GM19351 (cell line): Measurements from ENCODE around the gene FBXW7.
A peak's percentile ranks its signal among the peaks of the same experiment; 100 is the strongest.

ENCODE experiments used
- ATAC-seq: cut with Tn5 transposase; IDR thresholded peaks from one replicate; pipeline ENCODE4 v1.9.1; 2021; ENCODE audit warnings: mild to moderate bottlenecking, moderate library complexity; ENCODE audit not compliant: unreplicated experiment

FBXW7 gene, protein sequence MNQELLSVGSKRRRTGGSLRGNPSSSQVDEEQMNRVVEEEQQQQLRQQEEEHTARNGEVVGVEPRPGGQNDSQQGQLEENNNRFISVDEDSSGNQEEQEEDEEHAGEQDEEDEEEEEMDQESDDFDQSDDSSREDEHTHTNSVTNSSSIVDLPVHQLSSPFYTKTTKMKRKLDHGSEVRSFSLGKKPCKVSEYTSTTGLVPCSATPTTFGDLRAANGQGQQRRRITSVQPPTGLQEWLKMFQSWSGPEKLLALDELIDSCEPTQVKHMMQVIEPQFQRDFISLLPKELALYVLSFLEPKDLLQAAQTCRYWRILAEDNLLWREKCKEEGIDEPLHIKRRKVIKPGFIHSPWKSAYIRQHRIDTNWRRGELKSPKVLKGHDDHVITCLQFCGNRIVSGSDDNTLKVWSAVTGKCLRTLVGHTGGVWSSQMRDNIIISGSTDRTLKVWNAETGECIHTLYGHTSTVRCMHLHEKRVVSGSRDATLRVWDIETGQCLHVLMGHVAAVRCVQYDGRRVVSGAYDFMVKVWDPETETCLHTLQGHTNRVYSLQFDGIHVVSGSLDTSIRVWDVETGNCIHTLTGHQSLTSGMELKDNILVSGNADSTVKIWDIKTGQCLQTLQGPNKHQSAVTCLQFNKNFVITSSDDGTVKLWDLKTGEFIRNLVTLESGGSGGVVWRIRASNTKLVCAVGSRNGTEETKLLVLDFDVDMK

DNA sequence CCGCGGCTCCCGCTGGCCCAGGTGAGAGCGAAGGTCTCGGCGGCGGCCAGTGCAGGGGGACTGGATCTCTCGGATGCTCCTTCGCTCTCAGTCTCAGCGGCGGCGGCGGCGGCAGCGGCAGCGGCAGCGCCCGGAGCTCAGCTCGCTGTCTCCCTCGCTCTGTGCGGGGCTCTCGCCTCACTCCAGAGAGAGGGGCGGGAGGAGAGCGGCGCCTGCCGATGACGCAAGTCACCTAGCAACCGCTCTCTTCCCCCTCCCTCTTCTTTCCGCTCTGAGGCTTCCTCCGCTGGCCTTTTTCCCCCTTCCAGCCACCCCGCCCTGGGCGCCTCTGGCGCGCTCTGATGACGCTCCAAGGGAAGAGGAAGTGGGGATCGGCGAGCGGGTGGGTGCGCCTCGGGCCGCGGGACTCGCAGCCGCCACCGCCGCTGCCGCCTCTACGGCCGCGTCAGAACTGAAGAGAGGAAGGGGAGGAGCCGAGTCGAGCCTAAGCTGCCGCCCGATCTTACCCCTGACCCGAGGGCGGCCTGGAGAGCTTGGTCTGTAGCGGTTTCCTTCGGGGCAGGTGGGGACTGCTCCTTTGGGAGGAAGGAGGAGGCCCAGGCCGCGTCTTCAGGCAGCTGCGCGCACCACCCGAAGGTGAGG, at the start of gene FBXW7:
TSS of gene FBXW7 (minus strand) at position 190 of the 642 bp plus-strand sequence. CDS start 124,289 bp downstream, outside the sequence.
- ATAC-seq: peak; percentile 79

DNA sequence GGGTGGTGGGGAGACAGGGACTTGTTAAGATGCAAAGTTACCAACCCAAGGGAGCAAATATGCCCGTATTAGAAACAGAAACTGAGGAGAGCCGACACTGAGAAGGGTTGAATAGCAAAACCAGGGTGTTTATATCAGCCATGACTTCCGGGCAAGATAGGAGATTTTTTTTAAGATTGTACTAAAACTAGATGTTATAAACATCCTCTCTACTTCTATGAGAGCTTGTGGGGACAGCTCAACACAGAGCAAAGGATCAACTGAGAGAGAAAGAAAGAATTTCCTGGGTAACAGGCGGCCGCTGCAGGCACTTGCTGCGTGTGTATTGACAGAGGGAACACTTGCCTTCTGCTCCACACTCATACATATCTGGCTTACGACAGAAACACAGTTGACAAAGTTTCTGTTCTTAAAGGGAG, 49.1 kb upstream of the FBXW7 start:
- peak; percentile 78 for ATAC-seq

DNA sequence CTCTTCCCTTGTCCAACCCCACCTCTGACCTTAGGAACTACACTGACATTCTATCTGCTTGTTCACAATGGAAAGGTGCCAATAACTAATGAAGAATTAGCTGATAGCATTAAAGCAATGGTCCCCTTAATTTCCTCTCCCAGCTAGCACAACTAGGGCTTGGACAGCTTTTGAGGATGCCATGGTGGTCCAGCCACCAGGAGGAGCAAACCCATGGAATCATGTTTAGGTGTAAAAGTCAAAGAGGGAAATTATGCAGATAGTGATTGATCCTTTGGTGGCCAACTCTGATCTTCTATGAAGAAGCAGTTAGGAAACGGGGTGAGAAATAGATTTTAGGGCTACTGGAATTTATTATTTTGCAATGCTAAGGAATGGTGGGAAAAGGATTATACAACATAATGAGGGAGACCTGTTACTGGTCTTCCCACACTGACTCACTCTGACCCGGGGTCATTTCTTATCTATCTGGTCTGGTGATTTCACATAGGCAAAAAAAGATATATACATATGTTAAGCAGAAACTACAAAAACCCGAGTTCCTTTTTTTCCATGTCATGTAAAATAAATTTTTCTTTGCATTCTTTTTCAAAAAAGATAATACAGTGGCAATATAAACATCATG, 45.8 kb upstream of the FBXW7 start:
- no peak for ATAC-seq

DNA sequence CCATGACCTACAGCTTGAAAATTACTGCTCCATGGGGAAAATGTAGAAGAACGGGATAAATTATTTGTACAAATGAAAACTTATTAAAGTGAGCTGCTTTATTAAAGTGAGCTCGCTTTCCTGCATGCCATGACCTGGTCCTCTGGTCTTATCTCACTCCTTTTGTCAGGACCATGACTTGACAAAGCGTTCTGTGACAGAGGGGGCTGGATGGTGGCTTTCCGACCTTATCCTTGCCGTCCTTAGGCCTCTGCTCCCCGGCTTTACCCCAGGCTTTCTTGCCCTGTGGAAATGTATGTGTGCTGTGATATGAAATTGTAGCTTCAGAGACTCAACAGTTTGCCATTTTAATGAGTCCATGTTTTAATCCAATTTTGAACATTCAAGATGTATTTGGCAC, 44.0 kb upstream of the FBXW7 start:
- no peak for ATAC-seq

DNA sequence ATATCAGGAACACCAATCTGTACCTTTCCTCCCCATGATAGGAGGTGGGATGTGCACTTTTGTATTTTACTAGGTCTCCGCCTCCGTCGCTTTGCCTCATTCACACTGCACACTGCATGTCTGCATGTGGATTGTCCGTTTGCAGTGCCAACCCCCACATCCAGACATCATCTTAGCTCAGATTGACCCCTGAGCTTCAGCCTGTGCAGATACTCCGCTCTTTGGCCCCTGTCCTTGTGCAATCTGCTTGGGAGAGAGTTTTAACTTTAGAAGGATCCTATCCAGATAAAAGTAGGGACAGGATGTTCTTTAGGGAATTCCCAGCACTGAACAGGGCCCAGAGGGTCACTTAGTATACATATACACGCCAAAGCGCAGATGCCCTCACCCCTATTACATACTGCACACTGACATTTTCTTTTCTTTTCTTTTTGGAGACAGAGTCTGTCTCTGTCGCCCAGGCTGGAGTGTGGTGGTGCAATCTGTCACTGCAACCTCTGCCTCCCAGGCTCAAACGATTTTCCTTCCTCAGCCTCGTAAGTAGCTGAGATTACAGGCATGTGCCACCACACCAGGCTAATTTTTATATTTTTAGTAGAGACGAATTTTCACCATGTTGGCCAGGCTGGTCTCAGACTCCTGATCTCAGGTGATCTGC, 43.3 kb upstream of the FBXW7 start:
- ATAC-seq: no peak

DNA sequence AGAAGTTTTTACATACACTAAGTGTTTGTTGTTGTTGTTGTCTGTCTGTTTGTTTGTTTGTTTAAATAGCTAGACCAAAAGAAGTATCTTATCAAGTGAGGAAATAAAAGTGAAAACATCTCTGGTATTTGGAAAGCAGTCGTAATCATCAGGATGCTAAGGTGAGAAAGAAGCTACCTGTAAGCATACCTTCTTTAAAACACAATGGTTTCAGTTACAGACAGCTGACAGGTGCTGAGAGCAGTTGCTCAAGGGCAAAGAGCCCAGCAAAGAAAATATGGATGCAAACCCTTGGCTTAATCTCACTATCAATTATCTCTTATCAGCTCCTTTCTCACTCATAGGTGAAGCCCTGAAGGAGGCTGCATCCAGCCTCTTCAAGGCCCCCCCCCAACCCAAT, 42.8 kb upstream of the FBXW7 start:
- no peak for ATAC-seq

DNA sequence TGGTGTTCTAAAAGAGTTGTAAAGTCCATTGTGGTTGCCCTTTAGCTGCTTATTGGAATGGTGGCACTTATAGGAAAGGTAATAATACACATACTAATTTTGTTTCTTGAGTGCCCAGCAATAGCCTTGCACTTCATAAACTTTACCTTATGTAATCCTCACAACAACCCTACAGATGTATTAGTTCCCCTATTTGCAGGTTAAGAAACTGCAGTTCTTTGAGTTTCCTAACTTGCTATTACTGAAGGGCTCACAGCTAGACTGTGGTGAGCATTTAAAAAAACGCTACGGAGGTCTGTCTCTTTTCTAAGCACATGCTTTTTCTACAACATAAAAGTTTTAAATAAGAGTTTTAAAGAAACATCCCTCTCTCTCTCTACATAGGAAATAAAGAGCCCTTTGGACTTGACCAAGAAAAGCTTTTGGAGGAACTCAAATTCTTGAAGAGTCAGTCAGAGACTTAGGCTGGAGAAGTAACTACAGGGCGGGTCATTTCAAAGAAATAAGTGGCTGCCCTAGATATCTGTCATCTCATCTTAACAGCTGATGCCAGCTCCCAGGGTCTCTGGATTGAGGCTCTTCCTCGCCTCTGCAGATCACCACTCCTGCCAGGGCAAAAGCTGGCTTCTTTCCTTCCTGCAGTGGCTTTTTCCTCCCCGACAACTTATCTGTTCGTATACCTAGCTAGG, 42.0 kb upstream of the FBXW7 start:
- ATAC-seq: peak; percentile 77

DNA sequence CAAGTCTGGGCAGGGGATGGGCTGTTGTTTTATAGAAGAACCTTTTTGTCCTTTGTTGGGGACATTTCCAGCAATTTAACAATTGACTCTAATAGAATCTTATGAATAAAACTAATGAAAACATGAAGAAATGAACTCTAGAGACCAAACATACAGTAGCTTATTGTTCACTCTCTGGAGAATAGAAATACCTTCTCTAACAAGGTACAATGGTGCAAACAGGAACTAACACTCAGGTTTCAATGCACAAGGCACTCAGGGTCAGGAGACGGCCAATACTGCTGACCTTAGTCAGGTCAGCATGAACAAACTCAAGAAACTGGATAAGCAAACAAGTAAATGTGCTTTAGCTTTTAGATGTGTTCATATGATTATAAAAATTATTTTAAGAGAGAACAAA, 39.6 kb upstream of the FBXW7 start:
- ATAC-seq: no peak

DNA sequence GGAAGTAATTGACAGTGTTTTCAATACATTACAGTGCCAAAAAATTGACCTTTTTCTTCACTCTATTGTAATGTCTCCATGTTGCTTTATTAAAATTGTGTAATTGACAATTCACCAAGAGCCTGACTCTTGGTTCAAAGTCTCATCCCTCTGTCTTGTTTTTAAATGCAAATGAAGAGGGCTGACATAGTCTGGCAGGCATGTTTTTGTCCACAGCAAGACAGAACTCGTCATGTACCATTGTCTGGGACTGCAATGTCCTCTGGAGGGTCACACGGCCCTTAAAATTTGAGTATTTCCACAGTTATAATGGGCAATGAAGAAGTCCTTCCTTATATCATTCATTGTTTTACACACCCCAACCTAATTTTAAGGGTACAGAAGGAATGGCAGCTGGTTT, 38.0 kb upstream of the FBXW7 start:
- ATAC-seq: no peak

DNA sequence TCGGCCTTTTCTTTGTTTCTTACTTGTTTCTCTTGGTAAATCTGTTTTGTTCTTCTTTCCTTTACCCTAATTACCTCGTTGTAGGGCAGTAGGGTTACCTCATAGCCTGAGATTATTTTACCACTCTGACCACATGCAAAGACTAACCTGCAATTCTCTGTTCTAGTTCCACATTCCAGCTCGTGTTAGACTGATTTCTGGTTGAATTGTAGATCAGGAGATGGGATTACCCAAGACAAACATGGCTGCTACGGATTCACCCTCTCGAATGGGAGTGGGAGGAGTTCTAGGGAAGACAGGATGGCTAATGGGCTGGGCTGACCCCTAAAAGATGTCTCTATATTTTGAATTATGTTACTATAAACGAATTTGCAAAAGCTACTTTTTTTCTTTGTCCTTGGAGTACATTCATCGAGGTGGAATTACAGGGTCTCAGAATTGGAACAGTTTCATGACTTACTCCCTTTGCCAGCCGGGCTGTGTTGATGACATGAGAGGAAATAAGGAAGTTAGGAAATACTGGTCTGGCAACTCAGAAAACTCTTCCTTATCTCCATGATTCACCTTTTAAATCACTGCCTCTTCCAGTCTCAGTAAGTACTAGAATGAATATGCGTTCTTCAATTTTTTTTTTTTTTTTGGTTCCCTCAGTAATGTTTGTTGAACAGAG, 36.7 kb upstream of the FBXW7 start:
- ATAC-seq: peak; percentile 86

DNA sequence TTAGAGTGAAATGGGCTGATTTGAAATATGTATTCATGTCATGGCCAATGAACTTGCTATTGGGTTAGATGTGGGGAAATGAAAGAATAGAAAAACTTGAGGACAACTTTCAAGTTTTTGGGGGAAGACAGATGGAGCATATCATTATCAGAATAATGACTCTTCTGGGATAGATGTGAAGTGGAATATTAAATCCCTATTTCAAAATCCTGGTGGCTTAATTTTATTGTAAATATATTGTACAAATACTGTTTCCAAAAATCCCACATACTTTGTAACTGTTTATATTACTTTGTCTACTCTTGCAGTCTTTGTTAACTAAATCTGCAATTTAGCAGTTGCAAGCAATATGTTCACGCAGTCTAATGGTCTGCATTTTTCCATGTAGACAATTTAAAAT, 35.9 kb upstream of the FBXW7 start:
- ATAC-seq: no peak

DNA sequence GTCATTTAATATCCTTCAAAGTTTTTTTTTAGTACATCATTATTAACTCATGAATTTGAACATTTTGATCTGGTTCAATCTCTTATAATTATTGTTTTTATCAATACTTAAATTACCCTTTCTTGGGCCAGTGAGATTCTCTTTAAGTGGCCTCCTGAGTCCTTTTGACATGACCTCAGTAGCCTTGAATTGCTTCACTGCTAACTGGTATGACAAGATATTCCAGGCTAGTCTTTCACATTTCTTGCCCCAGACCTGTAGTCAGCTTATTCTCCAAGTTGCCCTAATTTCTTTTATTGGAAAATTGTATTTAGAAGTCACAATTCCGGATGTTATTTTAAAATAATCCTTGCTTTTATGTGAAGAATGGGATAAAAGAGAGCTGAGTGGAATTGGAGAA, 35.4 kb upstream of the FBXW7 start:
- ATAC-seq: no peak

DNA sequence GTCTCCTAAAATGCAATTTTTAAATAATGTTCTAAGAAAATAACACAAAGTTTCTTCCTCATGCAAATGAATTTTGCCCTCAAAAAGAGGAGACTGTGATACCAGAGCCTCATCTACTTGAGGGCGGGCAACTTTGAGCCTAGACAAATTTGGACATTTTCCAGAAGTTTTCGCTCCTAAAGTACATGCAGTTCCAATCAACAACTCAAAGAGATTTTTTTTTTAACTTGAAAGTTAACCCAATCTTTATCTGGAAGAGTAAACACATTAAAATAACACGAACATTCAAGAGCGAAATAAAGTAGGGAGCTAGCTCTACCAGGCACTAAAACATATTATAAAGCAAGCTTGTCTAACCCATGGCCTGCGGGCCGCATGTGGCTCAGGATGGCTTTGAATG, 29.4 kb upstream of the FBXW7 start:
- no peak for ATAC-seq

DNA sequence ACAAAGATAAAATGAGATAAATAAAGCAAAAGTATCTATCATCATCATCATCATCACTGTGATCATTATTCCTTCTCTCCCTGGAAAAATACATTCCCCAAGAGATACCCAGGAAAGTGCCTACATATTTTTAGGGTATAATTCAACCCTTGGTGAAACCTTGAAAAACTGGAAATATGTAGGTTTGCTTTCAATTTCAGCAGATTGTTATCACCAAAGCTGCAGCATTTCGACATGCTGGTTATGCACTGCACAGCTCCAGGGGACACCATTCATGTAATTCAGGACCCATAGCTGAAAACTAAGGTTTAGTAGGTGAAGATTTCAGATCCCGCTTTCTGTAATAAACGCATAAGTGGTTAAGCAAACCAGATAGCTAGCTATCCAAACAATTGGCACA, 28.4 kb upstream of the FBXW7 start:
- ATAC-seq: no peak

DNA sequence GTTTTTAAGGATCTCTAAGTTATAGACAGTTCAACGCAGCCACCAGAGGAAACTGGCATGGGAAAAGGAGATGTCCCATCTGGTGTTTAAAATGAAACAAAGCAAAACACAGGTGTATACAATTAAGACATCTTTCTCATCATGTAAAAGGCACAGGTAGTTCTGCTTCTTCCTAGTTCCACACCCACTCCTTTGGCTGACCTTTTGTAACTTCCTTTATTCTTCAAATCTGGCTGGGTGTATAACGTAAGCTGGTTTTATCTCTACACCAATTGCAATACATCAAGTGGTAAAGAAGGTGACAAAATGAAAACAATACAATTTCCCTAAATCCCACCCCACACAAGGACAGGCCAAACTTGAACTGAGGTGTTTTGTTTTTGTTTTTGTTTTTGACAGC, 27.3 kb upstream of the FBXW7 start:
- no peak for ATAC-seq

DNA sequence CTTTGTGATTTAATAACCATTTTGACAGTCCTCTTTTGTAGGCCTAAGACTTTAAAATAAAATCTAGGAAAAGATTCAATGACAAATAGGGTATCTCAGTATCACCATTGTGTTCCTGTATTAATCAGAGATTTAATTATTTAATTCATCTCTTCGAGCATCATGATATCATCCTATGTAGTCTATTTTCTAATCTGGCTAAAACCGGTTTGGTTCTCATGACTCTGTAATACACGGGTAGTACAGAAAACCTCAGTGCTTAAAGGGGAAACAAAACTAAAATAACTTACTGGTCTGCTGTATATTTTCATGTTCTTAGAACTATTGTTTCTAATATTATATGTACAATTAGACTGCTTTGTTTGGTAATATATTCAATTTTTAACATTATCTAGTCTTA, 23.7 kb upstream of the FBXW7 start:
- peak; percentile 57 for ATAC-seq

DNA sequence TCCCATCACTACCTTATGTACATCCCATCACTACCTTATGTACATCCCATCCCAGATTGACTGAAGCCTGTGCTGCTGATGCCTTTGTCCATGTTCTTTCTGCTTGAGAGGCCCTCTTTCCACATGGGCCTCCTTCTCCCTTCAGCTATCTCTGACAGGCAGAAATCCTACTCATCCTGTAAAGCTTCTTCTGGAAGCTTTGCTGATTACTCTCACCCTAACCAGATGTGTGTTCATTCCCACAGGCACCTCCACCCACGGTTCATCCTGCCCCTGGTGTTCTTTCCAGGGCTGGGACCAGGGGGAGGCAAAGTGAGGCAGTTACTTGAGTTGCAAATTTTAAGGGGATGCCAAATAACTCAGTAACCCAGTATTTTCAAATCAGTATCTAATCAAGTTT, 22.5 kb upstream of the FBXW7 start:
- no peak for ATAC-seq

DNA sequence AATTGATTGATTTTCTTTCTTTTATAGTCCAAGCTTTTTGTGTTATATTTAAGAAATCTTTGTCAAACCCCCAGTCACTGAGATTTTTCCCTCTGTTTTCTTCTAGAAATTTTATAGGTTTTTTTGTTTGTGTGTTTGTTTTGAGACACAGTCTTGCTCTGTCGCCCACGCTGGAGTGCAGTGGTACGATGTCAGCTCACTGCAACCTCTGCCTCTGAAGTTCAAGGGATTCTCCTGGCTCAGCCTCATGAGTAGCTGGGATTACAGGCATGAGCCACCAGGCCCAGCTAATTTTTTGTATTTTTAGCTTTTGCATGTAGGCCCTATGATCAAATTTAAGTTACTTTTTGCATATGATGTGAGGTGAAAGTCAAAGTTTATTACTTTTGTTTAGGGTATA, 20.9 kb upstream of the FBXW7 start:
- ATAC-seq: no peak

DNA sequence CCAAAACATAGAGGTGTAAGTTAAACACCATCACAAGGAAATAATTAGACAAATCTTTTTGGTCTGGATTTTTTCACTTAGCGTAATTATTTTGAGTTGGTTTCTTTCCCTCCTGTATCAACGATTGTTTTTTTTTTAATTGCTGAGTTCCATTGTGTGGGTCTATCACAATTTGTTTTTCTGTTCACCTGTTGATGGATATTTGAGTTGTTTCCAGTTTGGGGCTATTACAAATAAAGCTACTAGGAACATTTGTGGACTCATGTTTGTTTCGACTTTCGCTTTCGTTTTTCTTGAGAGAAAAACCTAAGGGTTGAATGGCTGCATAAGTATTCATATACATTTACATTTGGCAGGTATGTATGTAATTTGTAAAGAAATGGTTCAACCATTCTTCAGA, 20.4 kb upstream of the FBXW7 start:
- no peak for ATAC-seq

DNA sequence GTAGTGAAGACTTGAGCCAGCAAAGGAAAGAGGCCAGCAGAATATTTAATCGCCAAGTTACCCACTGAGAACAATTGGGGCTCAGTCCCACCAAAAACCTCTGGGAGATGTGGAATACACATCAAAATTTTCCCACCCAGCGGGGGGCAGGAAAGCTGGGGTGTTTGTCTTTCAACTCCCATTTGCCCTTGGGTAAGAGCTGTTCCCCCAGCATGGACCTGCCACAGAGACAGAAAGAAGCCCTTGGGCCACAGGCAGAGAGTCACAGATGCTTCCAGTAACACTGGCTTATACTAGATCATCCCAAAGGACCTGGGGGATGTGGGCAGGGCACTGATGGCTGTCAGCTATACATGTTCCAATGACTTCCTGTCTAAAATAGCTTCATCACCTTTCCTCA, 18.9 kb upstream of the FBXW7 start:
- no peak for ATAC-seq
